HepG2 (cell line): ENCODE data around the gene FKBP10. TPM values are rescaled to one million over a fixed set of nuclear protein-coding genes. Genes with fewer than 3 reads are reported as not detected.
A peak's percentile ranks its signal among the peaks of the same experiment; 100 is the strongest.

ENCODE experiments used
- AGO2 ChIP-seq: fragments of 200-400 bp; formaldehyde crosslinking; optimal IDR thresholded peaks from 2 replicates; pipeline ENCODE3; 2017; ENCODE audit warnings: mild to moderate bottlenecking, low read depth, low read length, moderate library complexity
- MAZ ChIP-seq, 2 experiments: sonication (generic) in 1 of 2; formaldehyde crosslinking in 1 of 2; IDR thresholded peaks; 2 replicates each; pipeline versions ENCODE4 v1.5.0 to v1.6.1; 2012 to 2020; ENCODE audit warnings: low read depth in 2 of 2, mild to moderate bottlenecking in 2 of 2, borderline replicate concordance in 1 of 2, improper control_type of control experiment in 1 of 2, low read length in 1 of 2, missing genetic modification reagents in 1 of 2, moderate library complexity in 1 of 2
- MED1 ChIP-seq: sonication (generic); formaldehyde crosslinking; IDR thresholded peaks from 2 replicates; pipeline ENCODE4 v1.4.0; 2020; ENCODE audit warnings: missing genetic modification reagents
- MEIS1 ChIP-seq: sonication (generic); formaldehyde crosslinking; IDR thresholded peaks from 2 replicates; pipeline ENCODE4 v1.9.0; 2021; ENCODE audit warnings: mild to moderate bottlenecking, missing genetic modification reagents, moderate library complexity, borderline replicate concordance
- MXD4 ChIP-seq: IDR thresholded peaks from 2 replicates; pipeline ENCODE4 v1.6.1; 2016; ENCODE audit warnings: mild to moderate bottlenecking, missing biosample characterization, missing genetic modification reagents
- MYC ChIP-seq: sonication (generic); formaldehyde crosslinking; IDR thresholded peaks from 2 replicates; pipeline ENCODE4 v1.9.0; 2021; ENCODE audit warnings: missing genetic modification reagents, borderline replicate concordance
- NFIB ChIP-seq: sonication (generic); formaldehyde crosslinking; IDR thresholded peaks from 2 replicates; pipeline ENCODE4 v1.9.0; 2021; ENCODE audit warnings: missing genetic modification reagents, mild to moderate bottlenecking, borderline replicate concordance
- RNF2 ChIP-seq: fragments of 450-650 bp; conservative IDR thresholded peaks from 2 replicates; pipeline ENCODE4 v1.6.1; 2016; ENCODE audit warnings: low read depth
- RXRB ChIP-seq: IDR thresholded peaks from 2 replicates; pipeline ENCODE4 v1.6.1; 2016; ENCODE audit warnings: borderline replicate concordance, missing genetic modification reagents, missing compliant biosample characterization
- SOX5 ChIP-seq: IDR thresholded peaks from 2 replicates; pipeline ENCODE4 v1.6.1; 2016; ENCODE audit warnings: borderline replicate concordance
- SP1 ChIP-seq, 2 experiments: fragments of 450-650 bp in 1 of 2; sonication (generic) in 1 of 2; formaldehyde crosslinking in 1 of 2; IDR thresholded peaks; 2 replicates each; pipeline versions ENCODE4 v1.4.0 to v1.6.1; 2016 to 2020; ENCODE audit warnings: missing genetic modification reagents in 1 of 2
- SP2 ChIP-seq: sonication (generic); formaldehyde crosslinking; IDR thresholded peaks from 2 replicates; pipeline ENCODE4 v1.5.1; 2020; ENCODE audit warnings: mild to moderate bottlenecking, missing genetic modification reagents
- TGIF2 ChIP-seq: IDR thresholded peaks from 2 replicates; pipeline ENCODE4 v1.6.1; 2016; ENCODE audit warnings: control low read depth, missing compliant biosample characterization
- WIZ ChIP-seq: sonication (generic); formaldehyde crosslinking; IDR thresholded peaks from 2 replicates; pipeline ENCODE4 v1.5.1; 2020; ENCODE audit warnings: mild to moderate bottlenecking, missing genetic modification reagents
- ZBTB7B ChIP-seq: sonication (generic); formaldehyde crosslinking; IDR thresholded peaks from 2 replicates; pipeline ENCODE4 v1.4.0; 2020; ENCODE audit warnings: missing genetic modification reagents
- ZMYM2 ChIP-seq: sonication (generic); formaldehyde crosslinking; IDR thresholded peaks from 2 replicates; pipeline ENCODE4 v1.8.0; 2022; ENCODE audit warnings: mild to moderate bottlenecking, missing genetic modification reagents
- ZNF143 ChIP-seq: sonication (generic); formaldehyde crosslinking; IDR thresholded peaks from 2 replicates; pipeline ENCODE4 v1.4.0; 2020; ENCODE audit warnings: missing genetic modification reagents
- ZNF280D ChIP-seq: sonication (generic); formaldehyde crosslinking; IDR thresholded peaks from 2 replicates; pipeline ENCODE4 v1.5.1; 2020; ENCODE audit warnings: mild to moderate bottlenecking, missing genetic modification reagents
- ZNF329 ChIP-seq: sonication (generic); formaldehyde crosslinking; IDR thresholded peaks from 2 replicates; pipeline ENCODE4 v1.9.0; 2021; ENCODE audit warnings: low read depth, mild to moderate bottlenecking, missing genetic modification reagents
- ZNF335 ChIP-seq: sonication (generic); formaldehyde crosslinking; IDR thresholded peaks from 2 replicates; pipeline ENCODE4 v1.4.0; 2020; ENCODE audit warnings: missing genetic modification reagents
- ZNF468 ChIP-seq: sonication (generic); formaldehyde crosslinking; IDR thresholded peaks from 2 replicates; pipeline ENCODE4 v1.8.0; 2022; ENCODE audit warnings: mild to moderate bottlenecking, moderate library complexity, missing genetic modification reagents
- polyA plus RNA-seq, 8 experiments: library from polyadenylated mRNA; depleted of rRNA in 3 of 8; stranded (reverse) in 7 of 8; unstranded in 1 of 8; fragments of >200 nt; fragmentation: Illumina TruSeq in 4 of 8; extraction: Trizol in 4 of 8; gene quantifications; 2 replicates each; pipeline versions ENCODE4 v1.2.1 to v1.2.3, GENCODE V29; 2011 to 2016; ENCODE audit warnings: low read depth in 4 of 8, missing spikeins in 1 of 8, mixed read lengths in 1 of 8; ENCODE audit not compliant: insufficient read depth in 1 of 8
- total RNA-seq, 5 experiments: library from RNA; depleted of rRNA; stranded (reverse); fragments of >200 nt; fragmentation: Illumina TruSeq; extraction: Trizol; gene quantifications; 2 replicates each; pipeline ENCODE4 v1.2.3, GENCODE V29; 2016; ENCODE audit warnings: low read depth in 1 of 5
- TF ChIP-seq, protein P1 (sequence below): sonication (generic); formaldehyde crosslinking; IDR thresholded peaks from 2 replicates; pipeline ENCODE4 v1.4.0; 2020; ENCODE audit warnings: mild to moderate bottlenecking, missing genetic modification reagents
- TF ChIP-seq, protein P2 (sequence below): sonication (generic); formaldehyde crosslinking; IDR thresholded peaks from 2 replicates; pipeline ENCODE4 v1.5.0; 2020; ENCODE audit warnings: missing genetic modification reagents, mild to moderate bottlenecking, borderline replicate concordance

The FKBP10 gene
- total and polyA plus RNA-seq, 2 of the 13 experiments (the other 11 are each of a cell fraction or from before 2014, with no cell fraction given) = 149 to 573 TPM

DNA sequence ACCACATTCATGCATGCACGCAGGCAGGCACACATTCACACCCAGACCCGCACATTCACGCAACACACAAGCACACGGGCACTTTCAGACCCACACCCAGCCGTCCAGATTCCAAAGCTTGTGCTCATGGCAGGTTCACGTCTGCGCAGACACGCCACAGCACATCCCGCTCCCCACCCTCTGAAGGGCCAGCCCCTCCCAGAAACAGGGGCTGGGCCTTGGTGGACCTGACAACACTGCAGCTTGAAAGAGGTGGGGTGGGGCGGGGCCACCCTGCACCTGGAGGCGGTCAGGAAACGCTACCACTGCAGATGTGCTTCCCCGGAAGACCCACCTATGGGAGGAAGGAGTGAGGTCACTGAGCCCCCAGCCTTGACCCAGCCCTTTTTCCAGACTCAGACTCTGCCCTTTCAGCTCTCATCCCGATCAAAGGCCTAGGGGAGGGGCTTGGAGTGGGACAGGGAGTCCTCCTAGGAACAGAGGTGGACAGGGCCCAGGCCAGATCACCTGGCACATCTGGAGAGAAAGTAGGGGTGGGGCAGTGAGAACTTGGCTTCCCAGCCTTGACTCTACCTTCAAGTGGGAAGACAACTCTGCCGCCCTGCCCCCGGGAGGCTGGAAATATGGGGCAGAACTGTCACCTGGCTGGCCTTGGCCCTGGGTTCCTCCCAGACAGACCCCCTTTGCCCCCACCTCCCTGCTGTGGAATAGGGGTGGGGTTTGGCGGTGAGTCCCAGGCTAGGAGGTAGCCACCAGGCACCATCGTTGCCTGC, 12.0 kb upstream of the FKBP10 start (continued):
- TF ChIP-seq SOX5 (no peak), SP2 (CRISPR knock-in tag) (peak; percentile 47; the same call in 1 of the 2 replicates), ZNF143 (CRISPR knock-in tag) (no peak), ZNF468 (CRISPR knock-in tag) (no peak), SP1 (IDR thresholded peaks at IDR 0.05) (no peak), SP1 (CRISPR knock-in tag; IDR thresholded peaks at IDR 0.05) (peak; percentile 22; the same call in 1 of the 2 replicates), WIZ (CRISPR knock-in tag) (no peak), MYC (peak; percentile 13; the same call in 1 of the 2 replicates), NFIB (CRISPR knock-in tag) (no peak), ZNF329 (peak; percentile 10; the same call in 1 of the 2 replicates), AGO2 (peak; percentile 81), ZNF280D (no peak), ZMYM2 (CRISPR knock-in tag) (peak; percentile 71; the same call in 1 of the 2 replicates), MAZ (IDR thresholded peaks at IDR 0.05; ENCODE audit: borderline replicate concordance, low read depth, low read length) (peak; percentile 71), MAZ (CRISPR knock-in tag; IDR thresholded peaks at IDR 0.05; ENCODE audit: low read depth) (no peak), ZNF335 (no peak; the same call in 1 of the 2 replicates), MEIS1 (CRISPR knock-in tag) (0 out of 2 replicates have a peak, but pooled peaks have one; percentile 25), MXD4 (CRISPR knock-in tag) (0 out of 2 replicates have a peak, but pooled peaks have one; percentile 24), RXRB (CRISPR knock-in tag) (0 out of 2 replicates have a peak, but pooled peaks have one; percentile 35), ZBTB7B (peak; percentile 16; the same call in 1 of the 2 replicates), MED1 (CRISPR knock-in tag) (peak; percentile 36; the same call in 1 of the 2 replicates), RNF2 (no peak), TGIF2 (no peak)
- TF ChIP-seq, protein P1, sequence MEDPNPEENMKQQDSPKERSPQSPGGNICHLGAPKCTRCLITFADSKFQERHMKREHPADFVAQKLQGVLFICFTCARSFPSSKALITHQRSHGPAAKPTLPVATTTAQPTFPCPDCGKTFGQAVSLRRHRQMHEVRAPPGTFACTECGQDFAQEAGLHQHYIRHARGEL (CRISPR knock-in tag) = no peak; the same call in 1 of the 2 replicates
- TF ChIP-seq, protein P2, sequence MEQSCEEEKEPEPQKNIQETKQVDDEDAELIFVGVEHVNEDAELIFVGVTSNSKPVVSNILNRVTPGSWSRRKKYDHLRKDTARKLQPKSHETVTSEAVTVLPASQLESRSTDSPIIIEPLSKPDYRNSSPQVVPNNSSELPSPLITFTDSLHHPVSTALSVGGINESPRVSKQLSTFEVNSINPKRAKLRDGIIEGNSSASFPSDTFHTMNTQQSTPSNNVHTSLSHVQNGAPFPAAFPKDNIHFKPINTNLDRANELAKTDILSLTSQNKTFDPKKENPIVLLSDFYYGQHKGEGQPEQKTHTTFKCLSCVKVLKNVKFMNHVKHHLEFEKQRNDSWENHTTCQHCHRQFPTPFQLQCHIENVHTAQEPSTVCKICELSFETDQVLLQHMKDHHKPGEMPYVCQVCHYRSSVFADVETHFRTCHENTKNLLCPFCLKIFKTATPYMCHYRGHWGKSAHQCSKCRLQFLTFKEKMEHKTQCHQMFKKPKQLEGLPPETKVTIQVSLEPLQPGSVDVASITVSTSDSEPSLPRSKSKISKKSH (CRISPR knock-in tag) = 0 out of 2 replicates have a peak, but pooled peaks have one; percentile 27
